H7 (cell line): ENCODE measurements around the gene BLZF1. TPM values are rescaled to one million over a fixed set of nuclear protein-coding genes. Genes with fewer than 3 reads are reported as not detected.
A peak's percentile ranks its signal among the peaks of the same experiment; 100 is the strongest.
"Not testable (repeated sequence)": the region's sequence is repeated elsewhere in the genome, so short reads cannot be mapped to it uniquely, and the experiment has no call there.

ENCODE experiments used
- DNase-seq: peaks from one replicate; pipeline ENCODE4 v3.0.0; 2012
- H3K27me3 ChIP-seq: 2 replicates; pipeline ENCODE4 v1.6.0; 2011; ENCODE audit warnings: mild to moderate bottlenecking, low read length; ENCODE audit not compliant: control insufficient read depth, insufficient read depth
- H3K36me3 ChIP-seq: replicated peaks from 2 replicates; pipeline ENCODE4 v1.5.1; 2011; ENCODE audit warnings: low read length; ENCODE audit not compliant: control insufficient read depth, insufficient read depth
- H3K4me3 ChIP-seq: 2 replicates; pipeline ENCODE4 v1.5.1; 2011; ENCODE audit warnings: low read depth, mild to moderate bottlenecking, control low read depth, low read length, moderate library complexity; ENCODE audit not compliant: insufficient read depth
- total RNA-seq: library from RNA; depleted of rRNA; stranded (reverse); fragments of >200 nt; shearing (Covaris generic); gene quantifications from 2 replicates; pipeline ENCODE4 v1.2.3, GENCODE V29; 2014; rRNA removed

BLZF1 gene
- total RNA-seq, 1 experiment from 2014 or later, result 9.5 TPM

- no peak overlapping the region for H3K4me3 ChIP-seq
- H3K27me3 ChIP-seq, result no peaks in the 10 kb centered on the region
- no peak for DNase-seq
- no peaks in the 10 kb centered on the region; the same call in 1 of the 2 replicates for H3K36me3 ChIP-seq
Observed at GRCh38 chr1:169383449-169383848, 15.5 kb downstream of the BLZF1 start.

- no peak for DNase-seq
- no peak overlapping the region for H3K4me3 ChIP-seq
- no peaks in the 10 kb centered on the region; the same call in 1 of the 2 replicates for H3K36me3 ChIP-seq
Observed at GRCh38 chr1:169387399-169387798, 19.4 kb downstream of the BLZF1 start.

GRCh38 chr1:169390303-169390702 lies 22.3 kb downstream of the BLZF1 start:
- no peak overlapping the region for H3K4me3 ChIP-seq
- H3K36me3 ChIP-seq, result no peaks in the 10 kb centered on the region; the same call in none of the 2 replicates

More at GRCh38 chr1:169387399-169387798, 19.4 kb downstream of the BLZF1 start:
- H3K27me3 ChIP-seq, result no peaks in the 10 kb centered on the region

DNA sequence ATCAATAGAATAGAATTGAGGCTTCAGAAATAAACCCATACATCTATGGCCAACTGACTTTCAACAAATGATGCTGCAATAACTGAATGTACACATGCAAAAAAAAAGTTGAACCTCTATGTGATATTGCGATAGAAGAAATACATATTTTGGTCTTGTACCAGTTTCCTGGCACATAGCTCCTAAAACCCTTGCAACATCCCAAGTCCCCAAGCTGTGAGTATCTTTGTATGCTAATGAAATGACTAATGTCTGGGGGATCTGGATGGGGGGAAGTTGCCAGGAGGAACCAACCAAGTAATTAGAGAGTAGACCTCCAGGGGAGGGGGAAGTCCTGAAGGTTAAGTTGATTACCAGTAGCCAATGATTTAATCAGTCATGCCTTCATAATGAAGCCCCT lies 24.4 kb downstream of the BLZF1 start:
- Histone ChIP-seq H3K36me3 (no peaks in the 10 kb centered on the region; the same call in none of the 2 replicates), H3K27me3 (no peaks in the 10 kb centered on the region), H3K4me3 (no peak overlapping the region)
- no peak for DNase-seq

More at GRCh38 chr1:169390303-169390702, 22.3 kb downstream of the BLZF1 start:
- H3K27me3 ChIP-seq, result no peaks in the 10 kb centered on the region
- no peak for DNase-seq

GRCh38 chr1:169395955-169396354 lies 28.0 kb downstream of the BLZF1 start:
- no peaks in the 10 kb centered on the region; the same call in none of the 2 replicates for H3K36me3 ChIP-seq
- no peaks in the 10 kb centered on the region for H3K27me3 ChIP-seq
- DNase-seq, result no peak
- H3K4me3 ChIP-seq, result no peak overlapping the region

DNA sequence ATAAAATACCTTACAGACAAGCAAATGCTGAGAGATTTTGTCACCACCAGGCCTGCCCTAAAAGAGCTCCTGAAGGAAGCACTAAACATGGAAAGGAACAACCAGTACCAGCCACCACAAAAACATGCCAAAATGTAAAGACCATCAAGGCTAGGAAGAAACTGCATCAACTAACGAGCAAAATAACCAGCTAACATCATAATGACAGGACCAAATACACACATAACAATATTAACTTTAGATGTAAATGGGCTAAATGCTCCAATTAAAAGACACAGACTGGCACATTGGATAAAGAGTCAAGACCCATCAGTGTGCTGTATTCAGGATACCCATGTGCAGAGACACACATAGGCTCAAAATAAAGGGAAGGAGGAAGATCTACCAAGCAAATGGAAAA lies 34.6 kb downstream of the BLZF1 start:
- not testable (repeated sequence) for H3K27me3 ChIP-seq, DNase-seq, H3K36me3 ChIP-seq, H3K4me3 ChIP-seq

DNA sequence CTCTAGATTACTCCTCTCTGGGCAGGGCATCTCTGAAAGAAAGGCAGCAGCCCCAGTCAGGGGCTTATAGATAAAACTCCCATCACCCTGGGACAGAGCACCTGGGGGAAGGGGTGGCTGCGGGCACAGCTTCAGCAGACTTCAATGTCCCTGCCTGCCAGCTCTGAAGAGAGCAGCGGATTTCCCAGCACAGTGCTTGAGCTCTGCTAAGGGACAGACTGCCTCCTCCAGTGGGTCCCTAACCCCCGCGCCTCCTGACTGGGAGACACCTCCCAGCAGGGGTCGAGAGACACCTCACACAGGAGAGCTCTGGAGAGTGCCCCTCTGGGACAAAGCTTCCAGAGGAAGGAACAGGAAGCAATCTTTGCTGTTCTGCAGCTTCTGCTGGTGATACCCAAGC lies 40.3 kb downstream of the BLZF1 start:
- not testable (repeated sequence) for H3K27me3 ChIP-seq, DNase-seq, H3K36me3 ChIP-seq, H3K4me3 ChIP-seq

DNA sequence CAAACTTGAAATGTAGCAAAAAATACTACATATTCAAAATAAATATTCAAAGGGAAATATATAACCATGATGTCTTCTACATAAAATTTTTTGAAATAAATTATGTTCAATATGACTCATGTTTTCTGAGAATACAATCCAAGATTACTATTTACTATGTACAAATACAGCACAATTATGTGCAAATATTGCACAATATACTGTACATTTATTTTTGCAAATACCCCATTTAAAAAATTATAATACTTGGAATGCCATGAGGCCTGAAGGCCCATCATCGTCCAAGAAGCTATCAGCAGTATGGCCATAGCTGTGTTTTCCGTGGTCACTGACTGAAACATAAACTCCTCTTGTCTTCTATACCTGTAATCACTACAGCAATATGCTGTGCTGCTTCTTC lies 47.0 kb downstream of the BLZF1 start:
- Histone ChIP-seq H3K27me3 (no peaks in the 10 kb centered on the region), H3K36me3 (no peaks in the 10 kb centered on the region), H3K4me3 (no peak overlapping the region)
- DNase-seq, result no peak

- H3K27me3 ChIP-seq, result no peaks in the 10 kb centered on the region
- H3K36me3 ChIP-seq, result no peaks in the 10 kb centered on the region
- no peak for DNase-seq
- H3K4me3 ChIP-seq, result no peak overlapping the region
Observed at GRCh38 chr1:169421309-169421708, 53.3 kb downstream of the BLZF1 start.

DNA sequence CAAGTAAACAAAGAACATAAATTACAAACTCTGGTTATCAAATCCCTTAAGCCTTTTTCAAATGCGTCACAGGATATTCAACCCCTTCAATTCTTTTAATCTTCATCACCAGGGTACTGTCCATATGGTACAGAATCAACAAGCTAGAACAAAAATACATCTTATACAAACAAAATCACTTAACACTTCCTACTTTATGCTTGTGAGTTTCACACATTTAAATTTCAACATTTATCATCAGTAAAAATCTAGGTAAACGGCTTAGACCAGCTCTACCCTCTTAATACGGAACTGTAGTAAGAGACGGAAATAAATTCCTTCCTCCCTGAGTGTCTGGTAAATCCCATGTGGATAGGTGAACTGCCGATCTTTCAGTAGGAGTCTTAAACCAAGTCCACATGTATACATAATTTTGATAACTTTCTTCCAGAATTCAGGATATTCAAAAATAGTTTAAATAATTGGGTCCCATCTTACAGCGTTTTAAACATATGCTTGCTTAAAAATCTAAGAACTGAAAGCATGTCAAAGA lies 58.2 kb downstream of the BLZF1 start:
- H3K36me3 ChIP-seq, result no peaks in the 10 kb centered on the region
- no peak overlapping the region for H3K4me3 ChIP-seq

GRCh38 chr1:169427081-169427641 lies 59.2 kb downstream of the BLZF1 start, which contains the start of gene CCDC181:
CCDC181 (minus strand) TSS chr1:169427474; CDS start chr1:169424927, 2,547 bp downstream.
- peak within 1 kb of the TSS; percentile 41 for H3K4me3 ChIP-seq
- DNase-seq, result peak; percentile 73
- peaks cover 5% of the 10 kb centered on the region; the same call in 1 of the 2 replicates for H3K27me3 ChIP-seq
- H3K36me3 ChIP-seq, result no peaks in the 10 kb centered on the region

More for the DNA sequence above, 58.2 kb downstream of the BLZF1 start:
- DNase-seq, result no peak
- peaks cover 5% of the 10 kb centered on the region; the same call in 1 of the 2 replicates for H3K27me3 ChIP-seq

Other genes starting within 250 kb of the BLZF1 start
- gene NME7, start 398 bp upstream of the BLZF1 start, total RNA-seq, result 15.8 and 19.1 TPM in 2 replicates
- 0.80 and 1.7 TPM in 2 replicates for gene CCDC181, start 59.3 kb downstream of the BLZF1 start, total RNA-seq
- 28.9 and 34.8 TPM in 2 replicates for gene SLC19A2, start 117.7 kb downstream of the BLZF1 start, total RNA-seq
- gene F5, start 218.3 kb downstream of the BLZF1 start, total RNA-seq, result not detected in 2 replicates